Stimulated activated CD8-positive, alpha-beta memory T cell treated with anti-CD3 and anti-CD28 coated beads, Interleukin-4, amount 100 ng/mL, for 4 hours (primary cell): Measurements from ENCODE around the gene SNAPC2.
A peak's percentile ranks its signal among the peaks of the same experiment; 100 is the strongest.
"Not testable (repeated sequence)": the region's sequence is repeated elsewhere in the genome, so short reads cannot be mapped to it uniquely, and the experiment has no call there.

Source experiments
- DNase-seq, 2 donors: peaks; one replicate each; pipeline ENCODE4 v3.0.0-alpha.2; 2020; ENCODE audit warnings: low read depth in 2 of 2, low spot score in 1 of 2

The SNAPC2 gene

DNA sequence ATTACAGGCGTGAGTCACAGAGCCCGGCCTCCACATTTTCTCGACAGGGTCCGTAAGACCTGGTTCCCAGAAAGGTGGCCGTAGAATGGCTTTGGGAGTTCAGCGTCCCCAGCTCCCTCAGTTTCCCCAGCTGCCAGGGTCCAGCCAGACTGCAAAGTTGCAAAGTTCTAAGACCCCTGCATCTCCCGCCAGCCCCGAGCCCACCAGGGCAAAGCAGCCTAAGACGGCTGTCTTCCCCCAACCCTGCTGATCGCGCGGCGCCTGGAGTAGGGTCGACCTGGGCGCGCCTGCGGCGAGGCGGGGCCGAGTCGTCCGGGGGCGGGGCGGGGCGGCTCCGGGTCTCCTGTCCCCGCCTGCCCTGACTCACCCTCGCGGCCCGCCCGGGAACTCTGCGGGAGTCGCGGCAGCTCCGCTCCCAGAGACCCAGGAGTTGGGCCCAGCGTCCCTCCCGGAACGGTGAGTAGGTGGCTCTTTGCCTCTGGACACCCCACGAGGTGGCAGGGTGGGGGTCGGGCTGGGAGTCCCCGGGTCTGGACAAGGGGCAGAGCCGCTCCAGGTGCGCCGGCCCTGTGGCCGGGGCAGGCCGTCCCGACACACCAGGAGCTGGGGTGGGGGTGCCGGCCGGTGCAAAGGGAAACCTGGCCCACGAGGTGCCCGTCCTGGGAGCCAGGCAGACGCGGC, 31.9 kb upstream of the SNAPC2 start, which contains the start of gene LRRC8E:
TSS of gene LRRC8E (plus strand) at position 366 of the 681 bp plus-strand sequence. CDS start 7,094 bp downstream, outside the sequence.
- no peak for DNase-seq

DNA sequence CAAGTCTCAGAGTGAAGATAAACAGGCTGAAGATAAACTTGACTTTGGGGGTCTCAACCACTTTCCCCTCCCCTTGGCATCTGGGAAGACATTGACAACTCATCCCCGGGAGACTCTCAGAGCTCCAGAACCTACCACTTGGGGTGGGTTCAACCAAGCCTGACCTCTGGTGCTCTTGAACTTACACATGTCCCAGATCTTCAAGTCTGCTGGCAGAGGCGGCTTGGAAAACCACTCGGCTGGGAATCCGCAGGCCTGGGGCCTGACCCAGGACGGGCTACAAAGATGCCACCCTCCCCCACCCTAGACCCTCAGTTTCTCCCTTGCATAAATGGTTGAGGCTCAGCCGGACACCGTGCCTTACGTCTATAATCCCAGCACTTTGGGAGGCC, 31.3 kb upstream of the SNAPC2 start:
- no peak for DNase-seq

DNA sequence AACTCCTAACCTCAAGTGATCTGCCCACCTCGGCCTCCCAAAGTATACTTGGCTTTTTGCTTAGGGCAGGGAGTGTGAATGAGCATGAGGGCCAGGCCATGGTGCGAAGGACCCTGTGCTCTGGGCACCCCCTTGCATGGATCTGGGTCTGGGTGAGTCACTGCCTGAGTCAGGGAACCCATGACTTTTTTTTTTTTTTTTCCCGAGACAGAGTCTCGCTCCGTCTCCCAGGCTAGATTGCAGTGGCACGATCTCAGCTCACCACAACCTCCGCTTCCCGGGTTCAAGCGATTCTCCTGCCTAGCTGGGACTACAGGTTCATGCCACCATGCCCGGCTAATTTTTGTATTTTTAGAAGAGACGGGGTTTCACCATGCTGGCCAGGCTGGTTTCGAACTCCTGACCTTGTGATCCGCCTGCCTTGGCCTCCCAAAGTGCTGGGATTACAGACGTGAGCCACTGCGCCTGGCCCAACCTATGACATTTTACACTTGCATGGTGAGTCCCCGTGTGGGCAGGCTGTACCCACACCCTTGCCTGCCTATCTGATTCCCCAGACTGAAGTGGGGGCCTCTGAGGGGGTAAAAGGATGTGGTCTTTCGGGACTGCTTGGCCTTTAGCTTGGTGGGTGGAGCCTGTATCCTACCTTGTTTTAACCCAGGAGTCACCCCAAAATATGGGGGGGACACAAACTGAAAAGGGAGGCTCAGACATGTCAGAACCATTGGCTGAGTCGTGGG, 26.6 kb upstream of the SNAPC2 start:
- not testable (repeated sequence) for DNase-seq

DNA sequence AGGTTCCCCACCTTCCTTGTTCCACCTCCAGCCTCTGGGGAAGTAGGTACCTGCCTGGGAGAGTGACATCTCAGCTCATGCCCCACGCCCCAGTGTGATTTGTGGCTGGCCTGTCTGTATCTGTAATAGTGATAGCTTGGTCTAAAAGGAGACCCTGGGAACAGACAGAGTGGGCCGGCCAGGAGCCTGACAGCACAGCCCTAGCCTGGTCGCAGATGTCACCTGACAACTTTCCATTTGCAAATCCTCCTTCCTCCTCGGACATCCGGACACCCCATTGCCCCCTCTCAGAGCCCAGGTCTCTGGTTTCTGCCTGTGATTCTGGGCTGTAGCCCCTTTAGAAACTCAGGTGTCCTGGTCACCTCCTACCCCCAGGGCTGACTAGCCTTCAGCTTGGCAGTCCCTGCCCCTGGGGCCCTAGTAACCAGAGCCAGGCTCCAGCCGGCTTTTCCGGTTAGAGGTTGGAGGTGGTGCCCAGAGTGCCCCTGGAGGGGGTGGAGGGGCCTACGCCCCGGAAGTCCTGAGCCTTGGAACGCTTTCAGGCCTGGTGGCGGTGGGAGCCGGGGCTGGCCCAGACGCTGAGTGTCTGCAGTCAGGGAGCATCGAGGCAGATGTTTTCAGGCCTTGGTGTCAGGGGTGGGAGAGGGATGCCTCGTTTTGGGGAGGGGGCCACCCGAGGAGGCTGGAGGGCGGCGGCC, 25.4 kb upstream of the SNAPC2 start:
- no peak for DNase-seq

DNA sequence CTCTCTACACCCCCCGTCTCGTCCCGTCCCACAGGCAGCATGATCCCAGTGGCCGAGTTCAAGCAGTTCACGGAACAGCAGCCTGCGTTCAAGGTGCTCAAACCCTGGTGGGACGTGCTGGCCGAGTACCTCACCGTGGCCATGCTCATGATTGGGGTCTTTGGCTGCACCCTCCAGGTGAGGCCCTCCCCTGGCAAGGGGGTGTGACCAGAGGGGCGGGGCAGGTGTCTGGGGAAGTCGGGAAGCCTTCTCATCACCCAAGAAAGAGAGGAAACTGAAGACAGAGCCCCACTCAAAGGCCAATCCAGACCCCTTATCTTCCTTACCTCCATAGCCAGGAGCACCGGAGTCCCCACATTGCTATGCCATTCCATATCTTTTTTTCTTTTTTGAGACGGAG, 24.6 kb upstream of the SNAPC2 start:
- no peak for DNase-seq

DNA sequence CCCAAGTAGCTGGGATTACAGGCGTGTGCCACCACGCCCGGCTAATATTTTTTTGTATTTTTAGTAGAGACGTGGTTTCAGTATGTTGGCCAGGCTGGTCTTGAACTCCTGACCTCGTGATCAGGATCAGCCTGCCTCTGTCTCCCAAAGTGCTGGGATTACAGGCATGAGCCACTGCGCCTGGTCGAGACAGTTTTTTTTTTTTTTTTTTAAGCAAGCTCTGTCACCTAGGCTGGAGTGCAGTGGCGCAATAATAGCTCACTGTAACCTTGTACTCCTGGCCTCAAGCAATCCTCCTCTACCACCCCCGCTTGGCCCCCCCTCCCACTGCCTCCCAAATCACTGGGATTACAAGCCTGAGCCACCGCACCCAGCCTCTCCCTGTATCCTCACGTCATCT, 22.8 kb upstream of the SNAPC2 start:
- no peak for DNase-seq

DNA sequence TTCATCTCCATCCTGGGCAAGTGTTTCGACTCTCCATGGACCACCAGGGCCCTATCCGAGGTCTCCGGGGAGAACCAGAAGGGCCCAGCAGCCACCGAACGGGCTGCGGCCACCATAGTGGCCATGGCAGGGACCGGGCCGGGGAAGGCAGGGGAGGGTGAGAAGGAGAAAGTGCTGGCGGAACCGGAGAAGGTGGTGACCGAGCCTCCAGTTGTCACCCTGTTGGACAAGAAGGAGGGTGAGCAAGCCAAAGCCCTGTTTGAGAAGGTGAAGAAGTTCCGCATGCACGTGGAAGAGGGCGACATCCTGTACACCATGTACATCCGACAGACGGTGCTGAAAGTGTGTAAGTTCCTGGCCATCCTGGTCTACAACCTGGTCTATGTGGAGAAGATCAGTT, 21.2 kb upstream of the SNAPC2 start:
- no peak for DNase-seq

DNA sequence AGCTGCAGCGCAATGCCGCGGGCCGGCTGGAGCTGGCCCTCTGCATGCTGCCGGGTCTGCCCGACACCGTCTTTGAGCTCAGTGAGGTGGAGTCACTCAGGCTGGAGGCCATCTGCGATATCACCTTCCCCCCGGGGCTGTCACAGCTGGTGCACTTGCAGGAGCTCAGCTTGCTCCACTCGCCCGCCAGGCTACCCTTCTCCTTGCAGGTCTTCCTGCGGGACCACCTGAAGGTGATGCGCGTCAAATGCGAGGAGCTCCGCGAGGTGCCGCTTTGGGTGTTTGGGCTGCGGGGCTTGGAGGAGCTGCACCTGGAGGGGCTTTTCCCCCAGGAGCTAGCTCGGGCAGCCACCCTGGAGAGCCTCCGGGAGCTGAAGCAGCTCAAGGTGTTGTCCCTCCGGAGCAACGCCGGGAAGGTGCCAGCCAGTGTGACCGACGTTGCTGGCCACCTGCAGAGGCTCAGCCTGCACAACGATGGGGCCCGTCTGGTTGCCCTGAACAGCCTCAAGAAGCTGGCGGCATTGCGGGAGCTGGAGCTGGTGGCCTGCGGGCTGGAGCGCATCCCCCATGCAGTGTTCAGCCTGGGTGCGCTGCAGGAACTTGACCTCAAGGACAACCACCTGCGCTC, 20.3 kb upstream of the SNAPC2 start:
- DNase-seq = no peak

DNA sequence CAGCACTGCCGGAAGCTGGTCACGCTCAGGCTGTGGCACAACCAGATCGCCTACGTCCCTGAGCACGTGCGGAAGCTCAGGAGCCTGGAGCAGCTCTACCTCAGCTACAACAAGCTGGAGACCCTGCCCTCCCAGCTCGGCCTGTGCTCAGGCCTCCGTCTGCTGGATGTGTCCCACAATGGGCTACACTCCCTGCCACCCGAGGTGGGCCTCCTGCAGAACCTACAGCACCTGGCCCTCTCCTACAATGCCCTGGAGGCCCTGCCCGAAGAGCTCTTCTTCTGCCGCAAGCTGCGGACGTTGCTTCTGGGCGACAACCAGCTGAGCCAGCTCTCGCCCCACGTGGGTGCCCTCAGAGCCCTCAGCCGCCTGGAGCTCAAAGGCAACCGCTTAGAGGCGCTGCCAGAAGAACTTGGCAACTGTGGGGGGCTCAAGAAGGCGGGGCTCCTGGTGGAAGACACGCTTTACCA, 19.7 kb upstream of the SNAPC2 start:
- no peak for DNase-seq

DNA sequence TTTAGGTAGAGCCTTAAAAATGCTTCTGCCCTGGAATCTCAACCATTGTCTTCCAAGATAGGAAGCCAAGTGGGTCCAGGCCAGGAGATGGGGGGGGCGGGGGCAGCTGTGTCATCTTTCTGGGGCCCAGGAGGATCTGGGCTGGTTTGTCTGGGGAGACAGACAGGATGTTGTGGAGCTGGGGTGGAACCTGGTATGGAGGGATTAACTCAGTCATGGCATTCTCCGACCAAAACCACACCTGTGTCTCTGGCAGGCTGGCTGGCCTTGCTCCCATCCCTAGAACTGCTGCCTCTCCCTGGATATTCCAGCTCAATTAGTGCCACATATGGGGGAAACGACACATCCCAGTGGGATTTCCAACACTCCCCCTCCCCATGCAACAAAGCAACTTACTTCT, 19.2 kb upstream of the SNAPC2 start:
- DNase-seq = no peak

DNA sequence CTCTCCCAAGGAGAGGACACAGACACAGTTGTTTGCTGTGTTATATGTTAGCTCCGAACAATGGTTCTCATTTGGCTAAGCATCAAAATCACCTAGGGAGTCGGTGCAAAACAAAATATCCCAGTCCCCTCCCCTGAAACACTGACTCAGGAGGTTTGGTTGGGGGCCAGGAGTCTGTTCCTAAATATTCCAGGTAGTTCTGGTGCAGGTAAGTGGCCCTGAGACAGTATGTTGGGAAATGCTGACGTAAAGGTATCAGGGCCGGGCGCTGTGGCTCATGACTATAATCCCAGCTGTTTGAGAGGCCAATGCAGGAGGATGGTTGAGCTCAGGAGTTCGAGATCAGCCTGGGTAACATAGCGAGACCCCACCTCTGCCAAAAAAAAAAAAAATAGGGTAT, 18.8 kb upstream of the SNAPC2 start:
- DNase-seq = no peak

DNA sequence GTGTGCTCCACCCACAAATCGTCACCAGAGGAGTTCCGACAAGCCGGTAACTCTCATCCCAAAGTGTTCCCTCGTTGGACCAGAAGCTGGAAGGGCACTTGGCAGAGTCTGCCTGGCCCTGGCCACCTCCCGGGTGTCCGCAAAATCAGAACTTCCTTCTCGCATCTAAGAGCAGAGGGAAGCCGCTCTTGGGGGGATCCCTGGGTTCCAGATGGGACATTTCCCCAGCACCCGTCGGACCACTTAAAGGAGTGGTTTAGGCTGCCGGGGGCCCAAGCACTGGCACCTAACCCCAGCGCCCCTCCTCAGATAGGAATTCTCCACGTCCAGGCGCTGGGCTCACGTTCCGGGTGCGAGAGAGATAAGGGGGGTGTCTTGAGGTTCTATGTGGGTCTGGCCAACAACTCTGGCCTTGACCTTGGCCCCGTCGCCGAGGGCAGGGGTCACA, 17.3 kb upstream of the SNAPC2 start:
- no peak for DNase-seq

DNA sequence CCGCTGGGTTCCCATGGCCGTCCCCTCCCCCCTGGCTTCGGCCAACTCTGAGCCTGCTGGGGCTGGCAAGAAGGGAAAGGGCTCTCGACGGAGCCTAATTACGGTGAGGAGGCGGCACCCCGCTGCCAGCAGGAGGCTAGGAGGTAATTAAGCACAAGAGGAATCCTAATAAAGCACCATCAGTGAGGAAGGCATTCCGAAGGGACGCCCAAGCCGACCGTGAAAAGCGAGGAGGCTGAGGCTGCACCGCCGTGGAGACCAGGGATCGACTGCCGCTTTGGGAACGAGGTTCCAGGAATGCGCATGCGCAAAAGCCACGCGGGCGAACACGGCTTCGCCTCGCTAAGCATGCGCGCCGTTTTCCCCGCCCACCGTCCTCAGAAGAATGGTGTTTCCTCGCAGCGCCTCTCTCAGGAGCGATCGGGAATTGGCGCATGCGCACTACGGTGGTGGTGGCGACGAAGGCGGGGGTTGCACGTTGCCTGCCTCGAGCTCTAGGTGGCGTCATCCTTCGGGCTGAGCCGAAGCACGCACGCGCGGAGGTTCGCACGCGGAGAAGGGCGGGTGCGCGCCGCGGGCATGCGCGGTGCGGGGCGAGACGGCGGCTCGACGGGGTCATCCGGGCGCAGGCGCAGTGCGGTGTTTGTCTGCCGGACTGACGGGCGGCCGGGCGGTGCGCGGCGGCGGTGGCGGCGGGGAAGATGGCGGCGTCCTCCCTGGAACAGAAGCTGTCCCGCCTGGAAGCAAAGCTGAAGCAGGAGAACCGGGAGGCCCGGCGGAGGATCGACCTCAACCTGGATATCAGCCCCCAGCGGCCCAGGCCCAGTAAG, 16.7 kb upstream of the SNAPC2 start, which contains the start of gene MAP2K7:
TSS of gene MAP2K7 (plus strand) at position 634 of the 830 bp plus-strand sequence. CDS start at position 702, 68 bp downstream.
- peak; percentile 100 for DNase-seq

DNA sequence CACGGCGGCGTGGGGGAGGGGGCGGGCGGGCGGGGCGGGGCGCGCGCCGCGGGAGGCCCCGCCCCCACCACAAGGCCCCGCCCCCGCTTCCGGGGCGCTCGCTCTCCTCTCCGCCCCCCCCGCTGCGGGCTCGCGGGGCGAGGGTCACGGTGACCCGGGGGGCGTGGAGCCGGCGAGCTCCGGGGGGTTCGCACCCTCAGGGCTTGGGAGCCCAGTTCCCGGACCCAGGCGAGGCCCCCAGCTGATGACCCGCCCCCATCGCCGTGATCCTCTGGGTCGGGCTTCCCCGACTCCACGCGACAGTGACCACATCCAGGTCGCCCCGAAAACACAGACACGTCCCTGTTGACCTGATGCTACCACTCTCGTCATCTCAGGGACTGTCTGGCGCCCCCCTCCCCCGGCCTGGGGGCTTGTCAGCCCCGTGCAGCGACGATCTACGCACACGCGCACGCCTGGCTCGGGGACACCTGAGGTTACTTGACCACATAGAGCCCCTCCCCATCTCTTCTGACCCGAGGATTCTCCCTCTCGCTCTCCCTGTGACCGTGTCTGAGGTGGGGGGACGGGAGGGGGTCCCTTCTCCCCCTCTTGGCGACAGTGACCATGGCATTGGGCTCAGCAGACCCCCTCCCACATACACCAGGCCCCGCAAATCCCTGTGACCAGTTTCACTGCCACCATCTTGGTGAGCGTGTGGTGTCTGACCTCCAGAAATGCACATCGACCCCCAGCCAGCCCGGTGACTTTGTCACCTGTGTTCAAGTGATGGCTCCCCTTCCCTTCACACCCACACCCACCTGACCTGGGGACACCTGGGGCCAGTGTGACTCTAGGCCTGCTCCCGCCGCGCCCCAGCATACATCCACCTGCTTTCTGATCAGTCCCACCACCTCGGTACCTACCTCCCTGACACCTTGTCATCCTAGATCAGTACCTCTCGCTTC, 15.8 kb upstream of the SNAPC2 start:
- peak in 1 of 2 donors; percentile 38 for DNase-seq

DNA sequence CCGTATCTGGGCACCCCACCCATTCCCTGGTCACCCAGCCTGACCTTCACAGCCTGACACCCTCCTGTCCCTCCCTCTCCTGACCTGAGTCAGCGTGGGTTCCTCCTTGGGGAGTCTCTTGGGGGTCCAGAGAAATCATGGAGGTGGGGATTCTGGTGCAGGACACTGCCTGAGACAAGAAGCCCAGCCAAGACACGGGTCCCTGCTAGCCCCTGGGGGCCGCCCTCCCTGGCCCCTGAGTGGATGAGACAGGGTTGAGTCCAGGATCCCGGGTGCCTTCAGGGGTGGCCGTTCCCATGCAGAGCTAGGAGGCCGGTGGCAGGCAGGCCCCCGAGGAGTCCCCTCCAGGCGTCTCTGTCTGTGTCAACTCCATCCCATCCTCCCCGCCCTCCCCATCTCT, 14.9 kb upstream of the SNAPC2 start:
- no peak for DNase-seq

DNA sequence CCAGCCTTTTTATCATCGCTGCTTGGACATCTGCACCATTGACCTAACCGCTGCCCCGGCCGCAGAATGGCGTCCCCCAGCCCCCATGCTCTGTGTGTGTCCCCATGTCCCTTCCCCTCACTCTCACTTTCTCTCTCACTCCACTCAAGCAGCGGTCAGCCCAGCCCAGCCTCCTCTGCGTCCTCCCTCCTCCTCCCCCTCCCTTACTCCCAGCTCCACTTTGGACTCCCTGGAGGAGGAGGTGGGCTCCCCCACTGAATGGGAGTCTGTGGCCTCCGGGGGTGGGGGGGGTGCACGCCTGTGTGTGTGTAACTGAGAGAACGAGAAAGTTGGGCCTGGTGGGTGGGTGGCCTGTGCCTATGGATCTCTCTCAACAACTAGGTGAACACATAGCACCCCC, 14.3 kb upstream of the SNAPC2 start:
- DNase-seq = no peak

DNA sequence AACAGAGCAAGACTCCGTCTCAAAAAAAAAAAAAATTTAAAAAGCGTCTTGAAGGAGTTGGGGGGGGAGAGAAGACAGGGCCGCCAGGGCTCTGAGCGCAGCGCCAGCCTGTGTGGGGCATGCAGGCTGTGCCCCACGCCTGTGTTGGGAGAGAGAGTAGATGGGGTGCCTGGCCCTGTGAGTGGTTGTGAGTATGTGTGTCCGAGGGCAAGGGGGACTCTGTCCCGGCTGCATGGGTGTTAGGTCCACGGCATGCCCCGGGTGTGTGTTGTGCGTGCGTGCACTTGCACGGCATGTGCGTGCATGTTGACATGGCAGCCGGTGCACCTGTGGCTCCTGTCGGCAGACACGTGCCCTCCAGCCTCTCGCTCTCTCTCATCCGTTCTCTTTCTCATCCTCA, 13.0 kb upstream of the SNAPC2 start:
- DNase-seq = no peak

DNA sequence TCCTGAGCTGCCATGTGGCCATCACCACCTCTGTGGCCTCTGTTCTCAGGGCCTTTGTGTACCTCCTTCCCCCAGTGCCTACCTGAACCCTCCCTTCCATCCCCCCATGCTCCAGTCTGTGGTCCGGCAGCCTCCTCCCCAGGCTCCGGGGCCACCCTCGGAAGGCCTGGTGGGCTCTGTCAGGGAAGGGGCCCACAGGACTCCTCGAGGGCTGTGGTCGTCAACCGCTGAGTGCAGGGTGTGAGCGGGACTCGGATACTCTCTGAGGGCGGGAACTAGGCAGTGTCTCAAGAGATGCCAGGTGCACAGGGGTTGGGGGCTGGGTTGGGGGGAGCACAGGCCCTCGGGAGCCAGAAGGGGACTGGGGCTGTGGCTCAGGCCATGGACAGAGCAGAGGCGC, 12.6 kb upstream of the SNAPC2 start:
- DNase-seq = no peak

DNA sequence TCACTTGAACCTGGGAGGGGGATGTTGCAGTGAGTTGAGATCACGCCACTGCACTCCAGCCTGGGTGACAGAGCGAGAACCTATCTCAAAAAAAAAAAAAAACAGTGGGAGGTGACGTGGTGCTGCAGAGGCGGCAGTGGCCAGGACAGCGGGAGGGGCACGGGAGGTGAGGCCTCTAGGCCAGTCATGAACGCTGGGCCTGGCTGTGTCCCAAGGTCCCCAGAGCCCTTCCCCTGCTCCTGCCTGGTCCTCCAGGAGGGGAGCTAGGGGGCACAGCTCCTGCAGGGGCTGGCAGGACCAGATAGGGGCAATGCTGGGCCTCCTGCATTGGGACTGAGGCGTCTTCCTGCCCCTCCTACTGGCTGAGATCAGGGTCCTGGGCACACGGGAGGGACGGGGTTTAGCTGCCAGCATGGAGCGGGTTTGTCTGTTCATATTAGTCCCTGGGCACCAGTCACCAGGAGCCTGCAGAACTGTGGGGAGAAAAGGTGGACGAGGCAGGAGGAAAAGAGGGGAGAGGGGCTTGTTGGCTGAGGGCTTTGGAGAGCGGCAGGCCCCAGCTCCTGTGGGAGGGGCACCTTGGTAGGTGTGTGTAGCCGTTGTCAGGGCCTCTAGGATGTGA, 11.9 kb upstream of the SNAPC2 start:
- no peak for DNase-seq
